HepG2 (cell line): ENCODE data around the gene CEBPB. TPM values are rescaled to one million over a fixed set of nuclear protein-coding genes. Genes with fewer than 3 reads are reported as not detected.

ENCODE experiments used
- BORCS8-MEF2B ChIP-seq: sonication (generic); formaldehyde crosslinking; IDR thresholded peaks from 2 replicates; pipeline ENCODE4 v1.8.0; 2022; ENCODE audit warnings: mild to moderate bottlenecking, missing genetic modification reagents
- EEA1 ChIP-seq: sonication (generic); formaldehyde crosslinking; IDR thresholded peaks from 2 replicates; pipeline ENCODE4 v1.5.1; 2020; ENCODE audit warnings: mild to moderate bottlenecking, missing genetic modification reagents, borderline replicate concordance
- GABPA ChIP-seq, 2 experiments: IDR thresholded peaks; 2 replicates each; pipeline ENCODE4 v1.6.1; 2011 to 2016; ENCODE audit warnings: low read depth in 2 of 2, low read length in 1 of 2, missing biosample characterization in 1 of 2, missing genetic modification characterization in 1 of 2
- MZF1 ChIP-seq: sonication (generic); formaldehyde crosslinking; IDR thresholded peaks from 2 replicates; pipeline ENCODE4 v1.8.1; 2023; ENCODE audit warnings: mild to moderate bottlenecking, missing genetic modification reagents, borderline replicate concordance
- NCOA5 ChIP-seq: sonication (generic); formaldehyde crosslinking; IDR thresholded peaks from 2 replicates; pipeline ENCODE4 v1.4.0; 2020; ENCODE audit warnings: missing genetic modification reagents
- NFYB ChIP-seq: sonication (generic); formaldehyde crosslinking; IDR thresholded peaks from 2 replicates; pipeline ENCODE4 v1.4.0; 2020; ENCODE audit warnings: missing genetic modification reagents
- PATZ1 ChIP-seq: sonication (generic); formaldehyde crosslinking; IDR thresholded peaks from 2 replicates; pipeline ENCODE4 v1.4.0; 2020; ENCODE audit warnings: missing genetic modification reagents
- SIN3B ChIP-seq: fragments of 150-350 bp; IDR thresholded peaks from 2 replicates; pipeline ENCODE4 v1.6.1; 2014; ENCODE audit warnings: low read length
- SNAPC2 ChIP-seq: sonication (generic); formaldehyde crosslinking; IDR thresholded peaks from 2 replicates; pipeline ENCODE4 v1.8.1; 2022; ENCODE audit warnings: mild to moderate bottlenecking, missing genetic modification reagents
- TBX3 ChIP-seq: fragments of 450-650 bp; IDR thresholded peaks from 2 replicates; pipeline ENCODE4 v1.6.1; 2017; ENCODE audit warnings: antibody characterized with exemption, mild to moderate bottlenecking, inconsistent platforms, borderline replicate concordance
- THYN1 ChIP-seq: sonication (generic); formaldehyde crosslinking; IDR thresholded peaks from 2 replicates; pipeline ENCODE4 v1.8.1; 2023; ENCODE audit warnings: low read depth, mild to moderate bottlenecking, moderate library complexity, missing genetic modification reagents, borderline replicate concordance
- ZBTB10 ChIP-seq: sonication (generic); formaldehyde crosslinking; IDR thresholded peaks from 2 replicates; pipeline ENCODE4 v1.4.0; 2020; ENCODE audit warnings: missing genetic modification reagents, borderline replicate concordance
- ZNF10 ChIP-seq: sonication (generic); formaldehyde crosslinking; IDR thresholded peaks from 2 replicates; pipeline ENCODE4 v1.4.0; 2020; ENCODE audit warnings: mild to moderate bottlenecking, low read depth, missing genetic modification reagents, borderline replicate concordance
- ZNF138 ChIP-seq: sonication (generic); formaldehyde crosslinking; IDR thresholded peaks from 2 replicates; pipeline ENCODE4 v1.5.0; 2020; ENCODE audit warnings: mild to moderate bottlenecking, low read depth, missing genetic modification reagents
- ZNF280B ChIP-seq: sonication (generic); formaldehyde crosslinking; IDR thresholded peaks from 2 replicates; pipeline ENCODE4 v1.5.0; 2020; ENCODE audit warnings: missing genetic modification reagents, mild to moderate bottlenecking, borderline replicate concordance
- ZNF333 ChIP-seq: sonication (generic); formaldehyde crosslinking; IDR thresholded peaks from 2 replicates; pipeline ENCODE4 v1.4.0; 2020; ENCODE audit warnings: mild to moderate bottlenecking, missing genetic modification reagents, borderline replicate concordance
- ZNF460 ChIP-seq: sonication (generic); formaldehyde crosslinking; IDR thresholded peaks from 2 replicates; pipeline ENCODE4 v1.5.1; 2020; ENCODE audit warnings: missing genetic modification reagents, mild to moderate bottlenecking, borderline replicate concordance
- ZNF678 ChIP-seq: sonication (generic); formaldehyde crosslinking; IDR thresholded peaks from 2 replicates; pipeline ENCODE4 v1.4.0; 2020; ENCODE audit warnings: mild to moderate bottlenecking, missing genetic modification reagents
- ZNF841 ChIP-seq: sonication (generic); formaldehyde crosslinking; IDR thresholded peaks from 2 replicates; pipeline ENCODE4 v1.8.1; 2023; ENCODE audit warnings: missing genetic modification reagents, borderline replicate concordance
- ZNF883 ChIP-seq: sonication (generic); formaldehyde crosslinking; IDR thresholded peaks from 2 replicates; pipeline ENCODE4 v1.5.1; 2020; ENCODE audit warnings: mild to moderate bottlenecking, missing genetic modification reagents; ENCODE audit errors: not compliant biosample characterization
- polyA plus RNA-seq, 8 experiments: library from polyadenylated mRNA; depleted of rRNA in 3 of 8; stranded (reverse) in 7 of 8; unstranded in 1 of 8; fragments of >200 nt; fragmentation: Illumina TruSeq in 4 of 8; extraction: Trizol in 4 of 8; gene quantifications; 2 replicates each; pipeline versions ENCODE4 v1.2.1 to v1.2.3, GENCODE V29; 2011 to 2016; ENCODE audit warnings: low read depth in 4 of 8, missing spikeins in 1 of 8, mixed read lengths in 1 of 8; ENCODE audit not compliant: insufficient read depth in 1 of 8
- total RNA-seq, 5 experiments: library from RNA; depleted of rRNA; stranded (reverse); fragments of >200 nt; fragmentation: Illumina TruSeq; extraction: Trizol; gene quantifications; 2 replicates each; pipeline ENCODE4 v1.2.3, GENCODE V29; 2016; ENCODE audit warnings: low read depth in 1 of 5
- TF ChIP-seq, protein P1 (sequence below): sonication (generic); formaldehyde crosslinking; IDR thresholded peaks from 2 replicates; pipeline ENCODE4 v1.8.1; 2023; ENCODE audit warnings: missing genetic modification reagents, mild to moderate bottlenecking, borderline replicate concordance
- TF ChIP-seq, protein P2 (sequence below): sonication (generic); formaldehyde crosslinking; conservative IDR thresholded peaks from 2 replicates; pipeline ENCODE4 v1.4.0; 2020; ENCODE audit warnings: missing genetic modification reagents

CEBPB gene
- total and polyA plus RNA-seq, 2 of the 13 experiments (the other 11 are each of a cell fraction or from before 2014, with no cell fraction given) = 18.5 to 28.2 TPM

DNA sequence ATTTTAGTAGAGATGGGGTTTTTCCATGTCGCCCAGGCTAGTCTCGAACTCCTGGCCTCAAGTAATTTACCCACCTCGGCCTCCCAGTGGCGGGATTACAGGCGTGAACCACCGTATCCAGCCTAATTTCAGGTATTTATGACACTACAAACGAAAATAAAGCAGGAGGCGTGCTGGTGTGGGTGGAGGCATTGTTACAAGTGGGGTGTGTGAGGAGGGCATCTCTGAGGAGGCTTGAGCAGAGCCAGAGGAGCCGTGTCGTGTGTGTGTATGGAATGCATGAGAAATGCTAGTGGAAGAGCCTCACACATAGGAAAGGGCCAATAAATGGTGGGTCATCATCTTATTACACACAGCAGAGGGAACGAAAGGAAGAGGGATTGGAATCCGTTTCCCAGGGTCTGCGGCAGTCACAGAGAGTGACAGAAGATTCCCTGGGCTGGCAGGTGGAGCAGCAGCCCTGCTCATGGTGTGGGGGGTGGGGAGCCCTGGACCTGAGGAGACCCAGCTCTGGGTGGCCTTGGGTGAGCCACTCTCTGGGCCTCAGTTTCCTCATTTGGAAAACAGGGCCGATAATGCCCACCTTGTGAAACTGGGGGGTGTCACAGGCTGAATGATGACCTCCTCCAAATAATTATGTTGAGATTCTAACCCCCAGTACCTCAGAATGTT, 19.9 kb upstream of the CEBPB start (continued):
- TF ChIP-seq THYN1 (no peak), TBX3 (no peak), ZNF333 (CRISPR knock-in tag) (0 out of 2 replicates have a peak, but pooled peaks have one; percentile 13), PATZ1 (CRISPR knock-in tag) (no peak), ZNF10 (no peak), ZNF138 (CRISPR knock-in tag) (no peak), SIN3B (no peak), ZBTB10 (CRISPR knock-in tag) (no peak), ZNF883 (CRISPR knock-in tag) (no peak), ZNF280B (no peak), ZNF841 (CRISPR knock-in tag) (no peak), GABPA (IDR thresholded peaks at IDR 0.05; ENCODE audit: low read depth, low read length) (no peak), GABPA (CRISPR knock-in tag; IDR thresholded peaks at IDR 0.05; ENCODE audit: low read depth) (no peak), ZNF678 (CRISPR knock-in tag) (no peak), EEA1 (peak; percentile 22; the same call in 1 of the 2 replicates), NCOA5 (CRISPR knock-in tag) (no peak), SNAPC2 (CRISPR knock-in tag) (0 out of 2 replicates have a peak, but pooled peaks have one; percentile 12), MZF1 (CRISPR knock-in tag) (0 out of 2 replicates have a peak, but pooled peaks have one; percentile 23), ZNF460 (CRISPR knock-in tag) (no peak), BORCS8-MEF2B (CRISPR knock-in tag) (0 out of 2 replicates have a peak, but pooled peaks have one; percentile 11), NFYB (CRISPR knock-in tag) (no peak)
- TF ChIP-seq, protein P1, sequence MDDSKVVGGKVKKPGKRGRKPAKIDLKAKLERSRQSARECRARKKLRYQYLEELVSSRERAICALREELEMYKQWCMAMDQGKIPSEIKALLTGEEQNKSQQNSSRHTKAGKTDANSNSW = no peak
- TF ChIP-seq, protein P2, sequence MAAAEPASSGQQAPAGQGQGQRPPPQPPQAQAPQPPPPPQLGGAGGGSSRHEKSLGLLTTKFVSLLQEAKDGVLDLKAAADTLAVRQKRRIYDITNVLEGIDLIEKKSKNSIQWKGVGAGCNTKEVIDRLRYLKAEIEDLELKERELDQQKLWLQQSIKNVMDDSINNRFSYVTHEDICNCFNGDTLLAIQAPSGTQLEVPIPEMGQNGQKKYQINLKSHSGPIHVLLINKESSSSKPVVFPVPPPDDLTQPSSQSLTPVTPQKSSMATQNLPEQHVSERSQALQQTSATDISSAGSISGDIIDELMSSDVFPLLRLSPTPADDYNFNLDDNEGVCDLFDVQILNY (CRISPR knock-in tag) = no peak
